Measurements from ENCODE around the gene HERC2. TPM values are rescaled to one million over a fixed set of nuclear protein-coding genes. Genes with fewer than 3 reads are reported as not detected.
"Not testable (repeated sequence)": the region's sequence is repeated elsewhere in the genome, so short reads cannot be mapped to it uniquely, and the experiment has no call there.

HERC2 gene
- total RNA-seq, 1 experiment from 2014 or later = 23.0 TPM

- DNase-seq (ENCODE audit: low spot score) = no peak
These were observed 140.6 kb downstream of the HERC2 start for GRCh38 chr15:28181366-28181765.

GRCh38 chr15:28179270-28179669, 142.7 kb downstream of the HERC2 start:
- no peak for DNase-seq (ENCODE audit: low spot score)

GRCh38 chr15:28178727-28179126, 143.3 kb downstream of the HERC2 start:
- no peak for DNase-seq (ENCODE audit: low spot score)

GRCh38 chr15:28178290-28178689, 143.7 kb downstream of the HERC2 start:
- no peak for DNase-seq (ENCODE audit: low spot score)

GRCh38 chr15:28169366-28169765, 152.6 kb downstream of the HERC2 start:
- DNase-seq (ENCODE audit: low spot score) = no peak

GRCh38 chr15:28168405-28169121, 153.4 kb downstream of the HERC2 start:
- not testable (repeated sequence) for DNase-seq (ENCODE audit: low spot score)

- DNase-seq (ENCODE audit: low spot score) = no peak
These were observed 154.9 kb downstream of the HERC2 start for GRCh38 chr15:28167042-28167441.

GRCh38 chr15:28165791-28166190, 156.2 kb downstream of the HERC2 start:
- DNase-seq (ENCODE audit: low spot score) = no peak

- no peak for DNase-seq (ENCODE audit: low spot score)
These were observed 157.1 kb downstream of the HERC2 start for GRCh38 chr15:28164876-28165275.

- no peak for DNase-seq (ENCODE audit: low spot score)
These were observed 167.7 kb downstream of the HERC2 start for GRCh38 chr15:28154283-28154682.

- no peak for DNase-seq (ENCODE audit: low spot score)
These were observed 168.4 kb downstream of the HERC2 start for GRCh38 chr15:28153492-28154119.

GRCh38 chr15:28152538-28152923, 169.4 kb downstream of the HERC2 start:
- DNase-seq (ENCODE audit: low spot score) = not testable (repeated sequence)

- not testable (repeated sequence) for DNase-seq (ENCODE audit: low spot score)
These were observed 170.0 kb downstream of the HERC2 start for GRCh38 chr15:28151864-28152537.

GRCh38 chr15:28147801-28148200, 174.2 kb downstream of the HERC2 start:
- DNase-seq (ENCODE audit: low spot score) = no peak

GRCh38 chr15:28145419-28145818, 176.6 kb downstream of the HERC2 start:
- DNase-seq (ENCODE audit: low spot score) = not testable (repeated sequence)

- DNase-seq (ENCODE audit: low spot score) = no peak
These were observed 181.9 kb downstream of the HERC2 start for GRCh38 chr15:28140062-28140461.

GRCh38 chr15:28137408-28138039, 184.5 kb downstream of the HERC2 start:
- DNase-seq (ENCODE audit: low spot score) = not testable (repeated sequence)

GRCh38 chr15:28136236-28136904, 185.6 kb downstream of the HERC2 start:
- DNase-seq (ENCODE audit: low spot score) = not testable (repeated sequence)

- DNase-seq (ENCODE audit: low spot score) = no peak
These were observed 188.7 kb downstream of the HERC2 start for GRCh38 chr15:28133281-28133680.

GRCh38 chr15:28132524-28133275, 189.3 kb downstream of the HERC2 start:
- no peak for DNase-seq (ENCODE audit: low spot score)

GRCh38 chr15:28131946-28132345, 190.0 kb downstream of the HERC2 start:
- DNase-seq (ENCODE audit: low spot score) = no peak

Measured in H4 (cell line).